IMR-90 (cell line): ENCODE measurements around the gene SDHC. TPM values are rescaled to one million over a fixed set of nuclear protein-coding genes. Genes with fewer than 3 reads are reported as not detected.

Source experiments
- ATAC-seq: fragments of 200-7000 bp; cut with Tn5 transposase; 2 replicates; pipeline ENCODE4 v1.9.1; 2020; ENCODE audit warnings: low read depth, mild to moderate bottlenecking, moderate library complexity
- BruUV-seq: library from RNA; stranded (reverse); fragments of 400-500 nt; replicated peaks from 2 replicates; lab custom pipeline; 2021; lab: Mats Ljungman, UMichigan
- CTCF ChIA-PET: fragments of 300-600 bp; formaldehyde crosslinking; extraction: SDS; loops from one replicate; lab custom pipeline; 2021; ENCODE audit warnings: antibody characterized with exemption; lab: Yijun Ruan, JAX
- POLR2A ChIA-PET: fragments of 300-600 bp; sonication (Branson Sonifier 250); formaldehyde crosslinking; loops from one replicate; lab custom pipeline; 2022; ENCODE audit warnings: antibody characterized with exemption; ENCODE audit not compliant: unreplicated experiment; lab: Charles Lee
- DNase-seq: peaks from one replicate; pipeline ENCODE4 v3.0.0; 2013
- H2AFZ ChIP-seq: replicated peaks from 2 replicates; pipeline ENCODE3; 2013; ENCODE audit warnings: low read length, mild to moderate bottlenecking; ENCODE audit not compliant: poor library complexity
- H2AK5ac ChIP-seq: 2 replicates; pipeline ENCODE4 v1.6.1; 2013; ENCODE audit warnings: low read depth, low read length, inconsistent platforms
- H2AK9ac ChIP-seq: replicated peaks from 2 replicates; pipeline ENCODE3; 2013; ENCODE audit warnings: mild to moderate bottlenecking, low read depth, low read length, moderate library complexity; ENCODE audit not compliant: poor library complexity
- H2BK120ac ChIP-seq: 2 replicates; pipeline ENCODE4 v1.6.1; 2013; ENCODE audit warnings: low read depth, low read length, inconsistent platforms
- H2BK15ac ChIP-seq: 3 replicates; pipeline ENCODE4 v1.6.1; 2013; ENCODE audit warnings: low read depth, low read length, inconsistent platforms
- H2BK20ac ChIP-seq: 2 replicates; pipeline ENCODE4 v1.6.1; 2013; ENCODE audit warnings: low read depth, mild to moderate bottlenecking, inconsistent platforms, low read length, moderate library complexity
- H2BK5ac ChIP-seq: 2 replicates; pipeline ENCODE4 v1.6.1; 2013; ENCODE audit warnings: mild to moderate bottlenecking, low read depth, low read length, inconsistent platforms; ENCODE audit not compliant: poor library complexity, severe bottlenecking
- H3K14ac ChIP-seq: replicated peaks from 2 replicates; pipeline ENCODE4 v1.6.1; 2013; ENCODE audit warnings: low read depth, low read length, inconsistent platforms
- H3K18ac ChIP-seq: 2 replicates; pipeline ENCODE4 v1.6.1; 2013; ENCODE audit warnings: low read depth, low read length, control low read depth
- H3K23ac ChIP-seq: 2 replicates; pipeline ENCODE4 v1.6.1; 2013; ENCODE audit warnings: low read depth, low read length, inconsistent platforms
- H3K27ac ChIP-seq: 2 replicates; pipeline ENCODE4 v1.5.1; 2013; ENCODE audit warnings: mild to moderate bottlenecking, control low read depth, low read length; ENCODE audit not compliant: insufficient read depth
- H3K27me3 ChIP-seq: 2 replicates; pipeline ENCODE4 v1.6.1; 2013; ENCODE audit warnings: low read length; ENCODE audit not compliant: control insufficient read depth, insufficient read depth
- H3K36me3 ChIP-seq: 2 replicates; pipeline ENCODE4 v1.6.1; 2013; ENCODE audit warnings: low read length, mixed read lengths; ENCODE audit not compliant: control insufficient read depth, insufficient read depth
- H3K4ac ChIP-seq: 2 replicates; pipeline ENCODE4 v1.6.1; 2013; ENCODE audit warnings: low read depth, low read length, inconsistent platforms
- H3K4me1 ChIP-seq: 2 replicates; pipeline ENCODE4 v1.6.1; 2013; ENCODE audit warnings: low read length, mixed read lengths; ENCODE audit not compliant: control insufficient read depth, insufficient read depth
- H3K4me2 ChIP-seq: 2 replicates; pipeline ENCODE4 v1.6.1; 2013; ENCODE audit warnings: low read depth, mild to moderate bottlenecking, control low read depth, low read length, moderate library complexity
- H3K4me3 ChIP-seq: 2 replicates; pipeline ENCODE4 v1.5.1; 2013; ENCODE audit warnings: low read depth, mild to moderate bottlenecking, control low read depth, low read length, moderate library complexity; ENCODE audit not compliant: insufficient read depth
- H3K56ac ChIP-seq: 2 replicates; pipeline ENCODE4 v1.6.1; 2013; ENCODE audit warnings: low read length, inconsistent platforms; ENCODE audit not compliant: insufficient read depth; ENCODE audit errors: extremely low read depth
- H3K79me1 ChIP-seq, 2 experiments: 2 replicates each; pipeline ENCODE4 v1.6.1; 2013; ENCODE audit warnings: low read length in 2 of 2, inconsistent platforms in 1 of 2, low read depth in 1 of 2
- H3K9ac ChIP-seq: 2 replicates; pipeline ENCODE4 v1.6.1; 2013; ENCODE audit warnings: low read depth, low read length, control low read depth
- H3K9me1 ChIP-seq: 2 replicates; pipeline ENCODE4 v1.6.1; 2013; ENCODE audit warnings: low read length, inconsistent platforms; ENCODE audit not compliant: insufficient read depth
- H3K9me3 ChIP-seq: 2 replicates; pipeline ENCODE4 v1.6.1; 2013; ENCODE audit warnings: low read length; ENCODE audit not compliant: control insufficient read depth, insufficient read depth
- H4K20me1 ChIP-seq: 2 replicates; pipeline ENCODE4 v1.6.1; 2013; ENCODE audit warnings: low read length, inconsistent platforms; ENCODE audit not compliant: insufficient read depth
- H4K5ac ChIP-seq: 2 replicates; pipeline ENCODE4 v1.6.1; 2013; ENCODE audit warnings: mild to moderate bottlenecking, low read depth, low read length, control low read depth
- H4K8ac ChIP-seq, 2 experiments: 2 replicates each; pipeline ENCODE4 v1.6.1; 2013; ENCODE audit warnings: low read depth in 2 of 2, low read length in 2 of 2, control low read depth in 1 of 2, inconsistent platforms in 1 of 2
- H4K91ac ChIP-seq: 2 replicates; pipeline ENCODE4 v1.6.1; 2013; ENCODE audit warnings: low read depth, low read length, inconsistent platforms; ENCODE audit not compliant: insufficient read depth
- BHLHE40 ChIP-seq: fragments of 150-350 bp; IDR thresholded peaks from 2 replicates; pipeline ENCODE4 v1.6.1; 2016; ENCODE audit warnings: mild to moderate bottlenecking, low read depth, low read length
- CEBPB ChIP-seq: IDR thresholded peaks from 2 replicates; pipeline ENCODE4 v1.6.1; 2012; ENCODE audit warnings: low read depth, low read length, improper control_type of control experiment
- ELK1 ChIP-seq: fragments of 150-350 bp; IDR thresholded peaks from 2 replicates; pipeline ENCODE4 v1.6.1; 2016; ENCODE audit warnings: low read depth, mild to moderate bottlenecking, low read length, moderate library complexity, borderline replicate concordance
- MXI1 ChIP-seq: IDR thresholded peaks from 2 replicates; pipeline ENCODE4 v1.6.1; 2012; ENCODE audit warnings: low read depth, mild to moderate bottlenecking, low read length, moderate library complexity, borderline replicate concordance
- NFE2L2 ChIP-seq: fragments of 150-350 bp; IDR thresholded peaks from 2 replicates; pipeline ENCODE4 v1.6.1; 2016; ENCODE audit warnings: low read depth, mild to moderate bottlenecking, low read length
- POLR2A ChIP-seq: IDR thresholded peaks from 2 replicates; pipeline ENCODE4 v1.6.1; 2012; ENCODE audit warnings: mild to moderate bottlenecking, low read depth, low read length
- RAD21 ChIP-seq: IDR thresholded peaks from 2 replicates; pipeline ENCODE4 v1.6.1; 2012; ENCODE audit warnings: low read length, improper control_type of control experiment
- RCOR1 ChIP-seq: IDR thresholded peaks from 2 replicates; pipeline ENCODE4 v1.6.1; 2012; ENCODE audit warnings: mild to moderate bottlenecking, low read length, improper control_type of control experiment; ENCODE audit not compliant: insufficient replicate concordance
- RFX5 ChIP-seq: IDR thresholded peaks from 2 replicates; pipeline ENCODE4 v1.8.0; 2012; ENCODE audit warnings: low read depth, mild to moderate bottlenecking, low read length, moderate library complexity
- SMC3 ChIP-seq: fragments of 150-350 bp; IDR thresholded peaks from 2 replicates; pipeline ENCODE4 v1.6.1; 2016; ENCODE audit warnings: low read depth, mild to moderate bottlenecking, antibody characterized with exemption, low read length, moderate library complexity
- USF2 ChIP-seq: fragments of 150-350 bp; IDR thresholded peaks from 2 replicates; pipeline ENCODE4 v1.6.1; 2017; ENCODE audit warnings: mild to moderate bottlenecking, antibody characterized with exemption, low read length, low read depth
- WGBS, 2 experiments: methylation state at CpG; one replicate each; pipeline versions ENCODE4 v1.1.5 to v1.1.7; 2013; ENCODE audit warnings: missing lambda C conversion rate in 2 of 2; ENCODE audit not compliant: insufficient read length in 1 of 2; ENCODE audit errors: extremely low coverage in 2 of 2; 5-methylcytosine and 5-hydroxymethylcytosine counted together
- dilution Hi-C: fragments of 300-500 bp; cut with HindIII; formaldehyde crosslinking; loops from one replicate; pipeline ENCODE4 v1.14.3; 2018; ENCODE audit warnings: low sequenced_read_pairs; ENCODE audit not compliant: unreplicated experiment
- in situ Hi-C: fragments of 300-500 bp; cut with MboI; formaldehyde crosslinking; loops from 3 replicates; pipeline ENCODE4 v1.14.3; 2019; ENCODE audit warnings: low sequenced_read_pairs, inconsistent platforms, mixed read lengths
- intact Hi-C: fragments of 100-400 bp; cut with micrococcal nuclease; formaldehyde crosslinking; loops from 2 replicates; pipeline ENCODE4 v1.10.0; 2022
- polyA plus RNA-seq, 3 experiments: library from polyadenylated mRNA; depleted of rRNA; stranded (reverse); fragments of >200 nt; gene quantifications; 2 replicates each; pipeline ENCODE4 v1.2.3, GENCODE V29; 2012; ENCODE audit warnings: low replicate concordance in 1 of 3
- total RNA-seq: library from RNA; depleted of rRNA; stranded (reverse); fragments of >200 nt; gene quantifications from 2 replicates; pipeline ENCODE4 v1.2.3, GENCODE V29; 2012
- TF ChIP-seq, protein P1 (sequence below): conservative IDR thresholded peaks from 2 replicates; pipeline ENCODE4 v1.5.1; 2012; ENCODE audit warnings: mild to moderate bottlenecking, low read depth, low read length, improper control_type of control experiment

SDHC gene
- total and polyA plus RNA-seq, 2 of the 4 experiments (the other 2 are of a cell fraction): 158 to 235 TPM

- no peak overlapping the region for H3K23ac ChIP-seq
- H3K9me3 ChIP-seq: no peaks in the 10 kb centered on the region
- H3K27ac ChIP-seq: no peak overlapping the region
- no CpG with 5 or more reads among the region's 2 CpGs for WGBS, 2 experiments
- dilution Hi-C loops: no loop called here
- TF ChIP-seq CEBPB (no peak), SMC3 (no peak; the same call in 1 of the 2 replicates), RAD21 (peak; percentile 47), MXI1 (no peak), RCOR1 (no peak), RFX5 (no peak), NFE2L2 (no peak), ELK1 (no peak), POLR2A (no peak), USF2 (no peak), BHLHE40 (no peak)
- TF ChIP-seq, protein P1, sequence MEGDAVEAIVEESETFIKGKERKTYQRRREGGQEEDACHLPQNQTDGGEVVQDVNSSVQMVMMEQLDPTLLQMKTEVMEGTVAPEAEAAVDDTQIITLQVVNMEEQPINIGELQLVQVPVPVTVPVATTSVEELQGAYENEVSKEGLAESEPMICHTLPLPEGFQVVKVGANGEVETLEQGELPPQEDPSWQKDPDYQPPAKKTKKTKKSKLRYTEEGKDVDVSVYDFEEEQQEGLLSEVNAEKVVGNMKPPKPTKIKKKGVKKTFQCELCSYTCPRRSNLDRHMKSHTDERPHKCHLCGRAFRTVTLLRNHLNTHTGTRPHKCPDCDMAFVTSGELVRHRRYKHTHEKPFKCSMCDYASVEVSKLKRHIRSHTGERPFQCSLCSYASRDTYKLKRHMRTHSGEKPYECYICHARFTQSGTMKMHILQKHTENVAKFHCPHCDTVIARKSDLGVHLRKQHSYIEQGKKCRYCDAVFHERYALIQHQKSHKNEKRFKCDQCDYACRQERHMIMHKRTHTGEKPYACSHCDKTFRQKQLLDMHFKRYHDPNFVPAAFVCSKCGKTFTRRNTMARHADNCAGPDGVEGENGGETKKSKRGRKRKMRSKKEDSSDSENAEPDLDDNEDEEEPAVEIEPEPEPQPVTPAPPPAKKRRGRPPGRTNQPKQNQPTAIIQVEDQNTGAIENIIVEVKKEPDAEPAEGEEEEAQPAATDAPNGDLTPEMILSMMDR: peak; percentile 38
- no peak overlapping the region for H2BK5ac ChIP-seq
- no peaks in the 10 kb centered on the region for H3K27me3 ChIP-seq
- H3K4me2 ChIP-seq: no peak overlapping the region
- no peak overlapping the region for H4K8ac ChIP-seq
- ChIA-PET CTCF (interaction anchor here (0.8 kb wide), 1 partner anchor 60 kb away, joined by 3 read pairs; the partner anchor contains the start of gene SDHC), POLR2A (no interaction called here)
- H3K18ac ChIP-seq: no peak overlapping the region
- H2AFZ ChIP-seq: no peak overlapping the region
- intact Hi-C loops: no loop called here
- H3K14ac ChIP-seq: no peak overlapping the region
- BruUV-seq: no TSS peak
- no peak overlapping the region for H2AK9ac ChIP-seq
- H3K4me1 ChIP-seq: no peaks in the 10 kb centered on the region
- no peak overlapping the region for H2AK5ac ChIP-seq
- H2BK120ac ChIP-seq: no peak overlapping the region
- DNase-seq (no peak), ATAC-seq (peak; percentile 40; the same call in 1 of the 2 replicates)
- no peaks in the 10 kb centered on the region for H3K36me3 ChIP-seq
- H2BK15ac ChIP-seq: no peak overlapping the region
- H4K91ac ChIP-seq: no peak overlapping the region
- no peaks in the 10 kb centered on the region for H3K9me1 ChIP-seq
- no peak overlapping the region for H3K4me3 ChIP-seq
- H4K20me1 ChIP-seq: no peaks in the 10 kb centered on the region
- H3K9ac ChIP-seq: no peak overlapping the region
- in situ Hi-C loops: no loop called here
- no peak overlapping the region for H3K56ac ChIP-seq
- no peak overlapping the region for H4K5ac ChIP-seq
- H3K4ac ChIP-seq: no peak overlapping the region
- H3K79me1 ChIP-seq: no peaks in the 10 kb centered on the region
- H2BK20ac ChIP-seq: no peak overlapping the region
These were observed 60.2 kb downstream of the SDHC start for GRCh38 chr1:161374373-161374772.
